ENCODE results near the gene FOXO6. TPM values are rescaled to one million over a fixed set of nuclear protein-coding genes. Genes with fewer than 3 reads are reported as not detected.

Gene FOXO6
- polyA plus RNA-seq, 1 of the 3 experiments (the other 2 are of a cell fraction) = 0.35 TPM

GRCh38 chr1:41320895-41321676, 40.1 kb upstream of the FOXO6 start:
- no peak for DNase-seq
- Histone ChIP-seq H3K9me3 (no peaks in the 10 kb centered on the region), H3K9me2 (no peaks in the 10 kb centered on the region), H3K36me3 (replicated peaks in 1 of 2; ENCODE audit: control insufficient read depth in 1 of 2, insufficient read depth in 2 of 2, low read length in 1 of 2) (no peaks in the 10 kb centered on the region), H3K79me2 (ENCODE audit: insufficient read depth) (no peaks in the 10 kb centered on the region), H3K4me3 (ENCODE audit: low read depth in 2 of 2, low read length in 1 of 2) (no peak overlapping the region), H3K4me2 (no peak overlapping the region), H3K27ac (ENCODE audit: low read depth in 2 of 2, low read length in 1 of 2) (no peak overlapping the region), H3K9ac (no peak overlapping the region), H3F3A (replicated peaks; ENCODE audit: insufficient read depth) (peaks cover 3% of the 10 kb centered on the region), H3K27me3 (ENCODE audit: insufficient read depth) (no peaks in the 10 kb centered on the region), H2AFZ (ENCODE audit: low read depth) (no peak overlapping the region), H4K20me1 (ENCODE audit: insufficient read depth) (no peaks in the 10 kb centered on the region), H3K4me1 (ENCODE audit: control insufficient read depth in 1 of 2, insufficient read depth in 2 of 2, low read depth in 1 of 2, low read length in 1 of 2) (peaks cover 0 to 17% of the 10 kb centered on the region in 2 experiments; a peak in 1 of 4 replicates)
- ChIA-PET POLR2A (no interaction called here), CTCF (interaction anchor here (0.9 to 8.9 kb wide), 11 partner anchors 14 to 111 kb away, joined by 3 to 109 read pairs (median 4); partner anchors contain the start of gene FOXO6)
- 83% methylated on average over 18 of the region's 21 CpGs for WGBS (ENCODE audit: low lambda C conversion rate)
- no peak for TF ChIP-seq ELF1 (IDR thresholded peaks at IDR 0.05)
- no peak for TF ChIP-seq USF1 (IDR thresholded peaks at IDR 0.05; ENCODE audit: borderline replicate concordance, low read depth)
- TF ChIP-seq, protein P1, sequence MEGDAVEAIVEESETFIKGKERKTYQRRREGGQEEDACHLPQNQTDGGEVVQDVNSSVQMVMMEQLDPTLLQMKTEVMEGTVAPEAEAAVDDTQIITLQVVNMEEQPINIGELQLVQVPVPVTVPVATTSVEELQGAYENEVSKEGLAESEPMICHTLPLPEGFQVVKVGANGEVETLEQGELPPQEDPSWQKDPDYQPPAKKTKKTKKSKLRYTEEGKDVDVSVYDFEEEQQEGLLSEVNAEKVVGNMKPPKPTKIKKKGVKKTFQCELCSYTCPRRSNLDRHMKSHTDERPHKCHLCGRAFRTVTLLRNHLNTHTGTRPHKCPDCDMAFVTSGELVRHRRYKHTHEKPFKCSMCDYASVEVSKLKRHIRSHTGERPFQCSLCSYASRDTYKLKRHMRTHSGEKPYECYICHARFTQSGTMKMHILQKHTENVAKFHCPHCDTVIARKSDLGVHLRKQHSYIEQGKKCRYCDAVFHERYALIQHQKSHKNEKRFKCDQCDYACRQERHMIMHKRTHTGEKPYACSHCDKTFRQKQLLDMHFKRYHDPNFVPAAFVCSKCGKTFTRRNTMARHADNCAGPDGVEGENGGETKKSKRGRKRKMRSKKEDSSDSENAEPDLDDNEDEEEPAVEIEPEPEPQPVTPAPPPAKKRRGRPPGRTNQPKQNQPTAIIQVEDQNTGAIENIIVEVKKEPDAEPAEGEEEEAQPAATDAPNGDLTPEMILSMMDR (IDR thresholded peaks at IDR 0.05) = no peak
- TF ChIP-seq, protein P2, sequence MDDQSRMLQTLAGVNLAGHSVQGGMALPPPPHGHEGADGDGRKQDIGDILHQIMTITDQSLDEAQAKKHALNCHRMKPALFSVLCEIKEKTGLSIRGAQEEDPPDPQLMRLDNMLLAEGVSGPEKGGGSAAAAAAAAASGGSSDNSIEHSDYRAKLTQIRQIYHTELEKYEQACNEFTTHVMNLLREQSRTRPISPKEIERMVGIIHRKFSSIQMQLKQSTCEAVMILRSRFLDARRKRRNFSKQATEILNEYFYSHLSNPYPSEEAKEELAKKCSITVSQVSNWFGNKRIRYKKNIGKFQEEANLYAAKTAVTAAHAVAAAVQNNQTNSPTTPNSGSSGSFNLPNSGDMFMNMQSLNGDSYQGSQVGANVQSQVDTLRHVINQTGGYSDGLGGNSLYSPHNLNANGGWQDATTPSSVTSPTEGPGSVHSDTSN (IDR thresholded peaks at IDR 0.05) = no peak
- TF ChIP-seq JUND (IDR thresholded peaks at IDR 0.05) = no peak
- TF ChIP-seq TAF1 (IDR thresholded peaks at IDR 0.05; ENCODE audit: borderline replicate concordance, low read depth, low read length) = no peak
- no peak for TF ChIP-seq REST (IDR thresholded peaks at IDR 0.05; ENCODE audit: low read depth, low read length)
- TF ChIP-seq USF2 (IDR thresholded peaks at IDR 0.05; ENCODE audit: borderline replicate concordance, low read depth, low read length) = no peak
- no peak for TF ChIP-seq FOXJ3 (CRISPR knock-in tag; IDR thresholded peaks at IDR 0.05)
- TF ChIP-seq GATA2 (CRISPR knock-in tag; IDR thresholded peaks at IDR 0.05) = no peak
- no peak for TF ChIP-seq EP300 (IDR thresholded peaks at IDR 0.05; ENCODE audit: borderline replicate concordance in 1 of 2, low read depth in 1 of 2, low read length in 1 of 2)
